ENCODE results near the gene ZNF23.

- TF ChIP-seq CTCF (IDR thresholded peaks at IDR 0.05) = no peak
- no peak for TF ChIP-seq ZFX (IDR thresholded peaks at IDR 0.05; ENCODE audit: borderline replicate concordance)
Measured at GRCh38 chr16:71428883-71429282, 33.2 kb downstream of the ZNF23 start.
